IMR-90 (cell line): Measurements from ENCODE around the gene PEX7. TPM values are rescaled to one million over a fixed set of nuclear protein-coding genes. Genes with fewer than 3 reads are reported as not detected.

ENCODE experiments used
- ATAC-seq: fragments of 200-7000 bp; cut with Tn5 transposase; 2 replicates; pipeline ENCODE4 v1.9.1; 2020; ENCODE audit warnings: low read depth, mild to moderate bottlenecking, moderate library complexity
- BruUV-seq: library from RNA; stranded (reverse); fragments of 400-500 nt; replicated peaks from 2 replicates; lab custom pipeline; 2021; lab: Mats Ljungman, UMichigan
- CTCF ChIA-PET: fragments of 300-600 bp; formaldehyde crosslinking; extraction: SDS; loops from one replicate; lab custom pipeline; 2021; ENCODE audit warnings: antibody characterized with exemption; lab: Yijun Ruan, JAX
- POLR2A ChIA-PET: fragments of 300-600 bp; sonication (Branson Sonifier 250); formaldehyde crosslinking; loops from one replicate; lab custom pipeline; 2022; ENCODE audit warnings: antibody characterized with exemption; ENCODE audit not compliant: unreplicated experiment; lab: Charles Lee
- DNase-seq: peaks from one replicate; pipeline ENCODE4 v3.0.0; 2013
- H2AFZ ChIP-seq: replicated peaks from 2 replicates; pipeline ENCODE3; 2013; ENCODE audit warnings: low read length, mild to moderate bottlenecking; ENCODE audit not compliant: poor library complexity
- H2AK5ac ChIP-seq: 2 replicates; pipeline ENCODE4 v1.6.1; 2013; ENCODE audit warnings: low read depth, low read length, inconsistent platforms
- H2AK9ac ChIP-seq: replicated peaks from 2 replicates; pipeline ENCODE3; 2013; ENCODE audit warnings: mild to moderate bottlenecking, low read depth, low read length, moderate library complexity; ENCODE audit not compliant: poor library complexity
- H2BK120ac ChIP-seq: 2 replicates; pipeline ENCODE4 v1.6.1; 2013; ENCODE audit warnings: low read depth, low read length, inconsistent platforms
- H2BK15ac ChIP-seq: 3 replicates; pipeline ENCODE4 v1.6.1; 2013; ENCODE audit warnings: low read depth, low read length, inconsistent platforms
- H2BK20ac ChIP-seq: 2 replicates; pipeline ENCODE4 v1.6.1; 2013; ENCODE audit warnings: low read depth, mild to moderate bottlenecking, inconsistent platforms, low read length, moderate library complexity
- H2BK5ac ChIP-seq: 2 replicates; pipeline ENCODE4 v1.6.1; 2013; ENCODE audit warnings: mild to moderate bottlenecking, low read depth, low read length, inconsistent platforms; ENCODE audit not compliant: poor library complexity, severe bottlenecking
- H3K14ac ChIP-seq: replicated peaks from 2 replicates; pipeline ENCODE4 v1.6.1; 2013; ENCODE audit warnings: low read depth, low read length, inconsistent platforms
- H3K18ac ChIP-seq: 2 replicates; pipeline ENCODE4 v1.6.1; 2013; ENCODE audit warnings: low read depth, low read length, control low read depth
- H3K23ac ChIP-seq: 2 replicates; pipeline ENCODE4 v1.6.1; 2013; ENCODE audit warnings: low read depth, low read length, inconsistent platforms
- H3K27ac ChIP-seq: 2 replicates; pipeline ENCODE4 v1.5.1; 2013; ENCODE audit warnings: mild to moderate bottlenecking, control low read depth, low read length; ENCODE audit not compliant: insufficient read depth
- H3K27me3 ChIP-seq: 2 replicates; pipeline ENCODE4 v1.6.1; 2013; ENCODE audit warnings: low read length; ENCODE audit not compliant: control insufficient read depth, insufficient read depth
- H3K36me3 ChIP-seq: 2 replicates; pipeline ENCODE4 v1.6.1; 2013; ENCODE audit warnings: low read length, mixed read lengths; ENCODE audit not compliant: control insufficient read depth, insufficient read depth
- H3K4ac ChIP-seq: 2 replicates; pipeline ENCODE4 v1.6.1; 2013; ENCODE audit warnings: low read depth, low read length, inconsistent platforms
- H3K4me1 ChIP-seq: 2 replicates; pipeline ENCODE4 v1.6.1; 2013; ENCODE audit warnings: low read length, mixed read lengths; ENCODE audit not compliant: control insufficient read depth, insufficient read depth
- H3K4me2 ChIP-seq: 2 replicates; pipeline ENCODE4 v1.6.1; 2013; ENCODE audit warnings: low read depth, mild to moderate bottlenecking, control low read depth, low read length, moderate library complexity
- H3K4me3 ChIP-seq: 2 replicates; pipeline ENCODE4 v1.5.1; 2013; ENCODE audit warnings: low read depth, mild to moderate bottlenecking, control low read depth, low read length, moderate library complexity; ENCODE audit not compliant: insufficient read depth
- H3K56ac ChIP-seq: 2 replicates; pipeline ENCODE4 v1.6.1; 2013; ENCODE audit warnings: low read length, inconsistent platforms; ENCODE audit not compliant: insufficient read depth; ENCODE audit errors: extremely low read depth
- H3K79me1 ChIP-seq, 2 experiments: 2 replicates each; pipeline ENCODE4 v1.6.1; 2013; ENCODE audit warnings: low read length in 2 of 2, inconsistent platforms in 1 of 2, low read depth in 1 of 2
- H3K9ac ChIP-seq: 2 replicates; pipeline ENCODE4 v1.6.1; 2013; ENCODE audit warnings: low read depth, low read length, control low read depth
- H3K9me1 ChIP-seq: 2 replicates; pipeline ENCODE4 v1.6.1; 2013; ENCODE audit warnings: low read length, inconsistent platforms; ENCODE audit not compliant: insufficient read depth
- H3K9me3 ChIP-seq: 2 replicates; pipeline ENCODE4 v1.6.1; 2013; ENCODE audit warnings: low read length; ENCODE audit not compliant: control insufficient read depth, insufficient read depth
- H4K20me1 ChIP-seq: 2 replicates; pipeline ENCODE4 v1.6.1; 2013; ENCODE audit warnings: low read length, inconsistent platforms; ENCODE audit not compliant: insufficient read depth
- H4K5ac ChIP-seq: 2 replicates; pipeline ENCODE4 v1.6.1; 2013; ENCODE audit warnings: mild to moderate bottlenecking, low read depth, low read length, control low read depth
- H4K8ac ChIP-seq, 2 experiments: 2 replicates each; pipeline ENCODE4 v1.6.1; 2013; ENCODE audit warnings: low read depth in 2 of 2, low read length in 2 of 2, control low read depth in 1 of 2, inconsistent platforms in 1 of 2
- H4K91ac ChIP-seq: 2 replicates; pipeline ENCODE4 v1.6.1; 2013; ENCODE audit warnings: low read depth, low read length, inconsistent platforms; ENCODE audit not compliant: insufficient read depth
- BHLHE40 ChIP-seq: fragments of 150-350 bp; IDR thresholded peaks from 2 replicates; pipeline ENCODE4 v1.6.1; 2016; ENCODE audit warnings: mild to moderate bottlenecking, low read depth, low read length
- CEBPB ChIP-seq: IDR thresholded peaks from 2 replicates; pipeline ENCODE4 v1.6.1; 2012; ENCODE audit warnings: low read depth, low read length, improper control_type of control experiment
- CHD1 ChIP-seq: IDR thresholded peaks from 2 replicates; pipeline ENCODE4 v1.6.1; 2012; ENCODE audit warnings: low read depth, low read length, improper control_type of control experiment
- CTCF ChIP-seq: conservative IDR thresholded peaks from 2 replicates; pipeline ENCODE4 v1.5.1; 2012; ENCODE audit warnings: mild to moderate bottlenecking, low read depth, low read length, improper control_type of control experiment
- ELK1 ChIP-seq: fragments of 150-350 bp; IDR thresholded peaks from 2 replicates; pipeline ENCODE4 v1.6.1; 2016; ENCODE audit warnings: low read depth, mild to moderate bottlenecking, low read length, moderate library complexity, borderline replicate concordance
- FOS ChIP-seq: fragments of 150-350 bp; IDR thresholded peaks from 2 replicates; pipeline ENCODE4 v1.6.1; 2016; ENCODE audit warnings: low read depth, low read length
- MAFK ChIP-seq: IDR thresholded peaks from 2 replicates; pipeline ENCODE4 v1.6.1; 2012; ENCODE audit warnings: low read depth, low read length, improper control_type of control experiment
- MAZ ChIP-seq: IDR thresholded peaks from 2 replicates; pipeline ENCODE4 v1.6.1; 2012; ENCODE audit warnings: low read depth, mild to moderate bottlenecking, low read length, improper control_type of control experiment, moderate library complexity, borderline replicate concordance
- MXI1 ChIP-seq: IDR thresholded peaks from 2 replicates; pipeline ENCODE4 v1.6.1; 2012; ENCODE audit warnings: low read depth, mild to moderate bottlenecking, low read length, moderate library complexity, borderline replicate concordance
- NFE2L2 ChIP-seq: fragments of 150-350 bp; IDR thresholded peaks from 2 replicates; pipeline ENCODE4 v1.6.1; 2016; ENCODE audit warnings: low read depth, mild to moderate bottlenecking, low read length
- POLR2A ChIP-seq: IDR thresholded peaks from 2 replicates; pipeline ENCODE4 v1.6.1; 2012; ENCODE audit warnings: mild to moderate bottlenecking, low read depth, low read length
- RAD21 ChIP-seq: IDR thresholded peaks from 2 replicates; pipeline ENCODE4 v1.6.1; 2012; ENCODE audit warnings: low read length, improper control_type of control experiment
- RCOR1 ChIP-seq: IDR thresholded peaks from 2 replicates; pipeline ENCODE4 v1.6.1; 2012; ENCODE audit warnings: mild to moderate bottlenecking, low read length, improper control_type of control experiment; ENCODE audit not compliant: insufficient replicate concordance
- RFX5 ChIP-seq: IDR thresholded peaks from 2 replicates; pipeline ENCODE4 v1.8.0; 2012; ENCODE audit warnings: low read depth, mild to moderate bottlenecking, low read length, moderate library complexity
- SMC3 ChIP-seq: fragments of 150-350 bp; IDR thresholded peaks from 2 replicates; pipeline ENCODE4 v1.6.1; 2016; ENCODE audit warnings: low read depth, mild to moderate bottlenecking, antibody characterized with exemption, low read length, moderate library complexity
- USF2 ChIP-seq: fragments of 150-350 bp; IDR thresholded peaks from 2 replicates; pipeline ENCODE4 v1.6.1; 2017; ENCODE audit warnings: mild to moderate bottlenecking, antibody characterized with exemption, low read length, low read depth
- WGBS, 2 experiments: methylation state at CpG; one replicate each; pipeline versions ENCODE4 v1.1.5 to v1.1.7; 2013; ENCODE audit warnings: missing lambda C conversion rate in 2 of 2; ENCODE audit not compliant: insufficient read length in 1 of 2; ENCODE audit errors: extremely low coverage in 2 of 2; 5-methylcytosine and 5-hydroxymethylcytosine counted together
- dilution Hi-C: fragments of 300-500 bp; cut with HindIII; formaldehyde crosslinking; loops from one replicate; pipeline ENCODE4 v1.14.3; 2018; ENCODE audit warnings: low sequenced_read_pairs; ENCODE audit not compliant: unreplicated experiment
- in situ Hi-C: fragments of 300-500 bp; cut with MboI; formaldehyde crosslinking; loops from 3 replicates; pipeline ENCODE4 v1.14.3; 2019; ENCODE audit warnings: low sequenced_read_pairs, inconsistent platforms, mixed read lengths
- intact Hi-C: fragments of 100-400 bp; cut with micrococcal nuclease; formaldehyde crosslinking; loops from 2 replicates; pipeline ENCODE4 v1.10.0; 2022
- polyA plus RNA-seq, 3 experiments: library from polyadenylated mRNA; depleted of rRNA; stranded (reverse); fragments of >200 nt; gene quantifications; 2 replicates each; pipeline ENCODE4 v1.2.3, GENCODE V29; 2012; ENCODE audit warnings: low replicate concordance in 1 of 3
- total RNA-seq: library from RNA; depleted of rRNA; stranded (reverse); fragments of >200 nt; gene quantifications from 2 replicates; pipeline ENCODE4 v1.2.3, GENCODE V29; 2012

The PEX7 gene
- total and polyA plus RNA-seq, 2 of the 4 experiments (the other 2 are of a cell fraction) = 5.4 to 7.0 TPM

GRCh38 chr6:136930528-136930927, 108.1 kb downstream of the PEX7 start:
- H3K36me3 ChIP-seq = no peaks in the 10 kb centered on the region
- H3K4me3 ChIP-seq = no peak overlapping the region
- no peak overlapping the region for H2BK15ac ChIP-seq
- no peak overlapping the region for H3K56ac ChIP-seq
- no peak overlapping the region for H2AFZ ChIP-seq
- no peak overlapping the region for H2AK5ac ChIP-seq
- H3K4me1 ChIP-seq = no peaks in the 10 kb centered on the region
- 80% methylated on average over 1 of the region's 4 CpGs; no CpG with 5 or more reads in 1 of the 2 experiments for WGBS, 2 experiments
- dilution Hi-C loops (no loop called here), in situ Hi-C loops (no loop called here), intact Hi-C loops (no loop called here)
- H4K91ac ChIP-seq = no peak overlapping the region
- no peak overlapping the region for H2BK5ac ChIP-seq
- H3K4ac ChIP-seq = no peak overlapping the region
- TF ChIP-seq MAZ (no peak), CEBPB (no peak), CTCF (no peak), CHD1 (no peak), USF2 (no peak), RCOR1 (no peak), NFE2L2 (no peak), ELK1 (no peak), FOS (no peak), SMC3 (no peak), RAD21 (no peak), RFX5 (no peak), MAFK (no peak), BHLHE40 (no peak), MXI1 (no peak), POLR2A (no peak)
- no peak overlapping the region for H3K9ac ChIP-seq
- H2AK9ac ChIP-seq = no peak overlapping the region
- H3K14ac ChIP-seq = no peak overlapping the region
- H3K27ac ChIP-seq = no peak overlapping the region
- H3K9me1 ChIP-seq = no peaks in the 10 kb centered on the region; the same call in 1 of the 2 replicates
- no peaks in the 10 kb centered on the region for H3K9me3 ChIP-seq
- ChIA-PET POLR2A (no interaction called here), CTCF (no interaction called here)
- ATAC-seq = no peak
- peaks cover 2% of the 10 kb centered on the region for H3K27me3 ChIP-seq
- no peaks in the 10 kb centered on the region for H4K20me1 ChIP-seq
- H3K79me1 ChIP-seq = no peaks in the 10 kb centered on the region
- H2BK20ac ChIP-seq = no peak overlapping the region
- no peak overlapping the region for H3K23ac ChIP-seq
- H4K8ac ChIP-seq = no peak overlapping the region
- no peak overlapping the region for H3K18ac ChIP-seq
- H3K4me2 ChIP-seq = no peak overlapping the region
- no peak overlapping the region for H4K5ac ChIP-seq
- no peak overlapping the region for H2BK120ac ChIP-seq
- DNase-seq = no peak
- no TSS peak for BruUV-seq
